Measurements from ENCODE around the gene MYO5A.

Gene MYO5A

DNA sequence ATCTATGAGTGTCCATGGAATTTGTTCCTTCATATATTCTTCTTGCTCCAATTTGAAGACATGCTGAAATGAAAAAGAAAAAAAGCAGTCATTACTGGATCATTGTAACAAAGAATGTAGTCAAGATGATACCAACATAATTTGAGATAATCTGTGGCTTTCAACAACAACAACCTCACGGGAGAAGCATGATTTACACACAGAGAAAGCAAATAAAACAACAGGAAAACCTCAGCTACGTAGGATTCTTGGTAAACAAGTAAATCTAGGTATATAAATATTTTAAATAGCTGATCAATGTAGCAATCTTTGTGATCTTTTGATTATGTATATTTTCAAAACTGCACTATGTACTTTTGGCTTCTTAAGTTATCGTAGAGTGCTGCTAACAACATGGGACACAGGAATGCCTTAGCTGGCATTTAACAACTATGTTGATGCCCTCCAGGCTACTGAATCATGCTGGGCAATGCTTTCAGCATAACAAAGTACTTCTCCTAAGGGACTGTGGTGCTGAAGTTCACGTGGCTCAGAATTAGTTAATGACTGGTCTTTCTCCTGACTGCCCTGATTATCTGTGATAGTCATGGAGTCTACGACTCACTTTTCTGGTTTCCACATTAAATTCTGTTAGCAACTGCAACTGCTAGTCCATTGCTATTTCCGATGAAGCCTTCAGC lies 136.5 kb downstream of the MYO5A start:
- no peak overlapping the region for H3K4me3 ChIP-seq (ENCODE audit: low read depth, low read length, poor library complexity, severe bottlenecking)
- H3K9ac ChIP-seq (ENCODE audit: low read length) = no peak overlapping the region
- no peaks in the 10 kb centered on the region for H3K27me3 ChIP-seq (ENCODE audit: insufficient read depth, low read length)
- H3K9me3 ChIP-seq (ENCODE audit: low read length) = no peaks in the 10 kb centered on the region
- TF ChIP-seq, protein P1, sequence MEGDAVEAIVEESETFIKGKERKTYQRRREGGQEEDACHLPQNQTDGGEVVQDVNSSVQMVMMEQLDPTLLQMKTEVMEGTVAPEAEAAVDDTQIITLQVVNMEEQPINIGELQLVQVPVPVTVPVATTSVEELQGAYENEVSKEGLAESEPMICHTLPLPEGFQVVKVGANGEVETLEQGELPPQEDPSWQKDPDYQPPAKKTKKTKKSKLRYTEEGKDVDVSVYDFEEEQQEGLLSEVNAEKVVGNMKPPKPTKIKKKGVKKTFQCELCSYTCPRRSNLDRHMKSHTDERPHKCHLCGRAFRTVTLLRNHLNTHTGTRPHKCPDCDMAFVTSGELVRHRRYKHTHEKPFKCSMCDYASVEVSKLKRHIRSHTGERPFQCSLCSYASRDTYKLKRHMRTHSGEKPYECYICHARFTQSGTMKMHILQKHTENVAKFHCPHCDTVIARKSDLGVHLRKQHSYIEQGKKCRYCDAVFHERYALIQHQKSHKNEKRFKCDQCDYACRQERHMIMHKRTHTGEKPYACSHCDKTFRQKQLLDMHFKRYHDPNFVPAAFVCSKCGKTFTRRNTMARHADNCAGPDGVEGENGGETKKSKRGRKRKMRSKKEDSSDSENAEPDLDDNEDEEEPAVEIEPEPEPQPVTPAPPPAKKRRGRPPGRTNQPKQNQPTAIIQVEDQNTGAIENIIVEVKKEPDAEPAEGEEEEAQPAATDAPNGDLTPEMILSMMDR (IDR thresholded peaks at IDR 0.05; ENCODE audit: low read length) = no peak
- no peak for TF ChIP-seq EZH2 (IDR thresholded peaks at IDR 0.05; ENCODE audit: borderline replicate concordance, low read length)
- no peak overlapping the region for H2AFZ ChIP-seq (ENCODE audit: low read length)
- H3K27ac ChIP-seq (ENCODE audit: low read depth, low read length, poor library complexity, severe bottlenecking) = no peak overlapping the region
- no peaks in the 10 kb centered on the region for H3K79me2 ChIP-seq (ENCODE audit: insufficient read depth, low read length)
- peaks cover 32% of the 10 kb centered on the region; the same call in 1 of the 2 replicates for H3K36me3 ChIP-seq (ENCODE audit: insufficient read depth, low read length)
- no peak overlapping the region for H3K4me2 ChIP-seq (ENCODE audit: low read length)
- H4K20me1 ChIP-seq (ENCODE audit: insufficient read depth, low read length) = no peaks in the 10 kb centered on the region
- H3K4me1 ChIP-seq (ENCODE audit: insufficient read depth, low read length, severe bottlenecking) = peaks cover 7% of the 10 kb centered on the region
- H3F3A ChIP-seq (ENCODE audit: insufficient read depth, low read length) = no peaks in the 10 kb centered on the region
- H3K9me2 ChIP-seq (ENCODE audit: low read depth, low read length) = no peaks in the 10 kb centered on the region

GRCh38 chr15:52391069-52391468 lies 137.6 kb downstream of the MYO5A start:
- H3K9me3 ChIP-seq (ENCODE audit: low read length) = no peaks in the 10 kb centered on the region

DNA sequence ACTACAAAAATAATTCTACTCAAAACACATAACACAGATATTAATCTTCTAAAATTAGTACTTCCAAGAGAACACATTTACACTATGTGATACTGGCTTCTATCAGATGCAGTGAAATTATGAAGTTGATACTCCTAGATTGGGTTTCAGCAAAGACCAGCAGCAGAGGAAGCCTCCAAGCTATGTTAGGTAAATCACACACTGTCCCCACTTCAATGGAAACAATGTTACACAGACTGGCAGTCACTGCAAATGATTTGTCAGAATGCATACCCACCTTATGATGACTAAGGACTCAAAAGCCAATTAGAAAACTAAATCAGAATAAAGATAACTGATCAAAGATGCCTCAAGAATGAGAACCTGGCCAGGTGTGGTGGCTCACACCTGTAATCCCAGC lies 143.0 kb downstream of the MYO5A start:
- H3K79me2 ChIP-seq (ENCODE audit: insufficient read depth, low read length) = no peaks in the 10 kb centered on the region
- no peak overlapping the region for H3K9ac ChIP-seq (ENCODE audit: low read length)
- H3K36me3 ChIP-seq (ENCODE audit: insufficient read depth, low read length) = peaks cover 38% of the 10 kb centered on the region; the same call in 1 of the 2 replicates
- TF ChIP-seq EZH2 (IDR thresholded peaks at IDR 0.05; ENCODE audit: borderline replicate concordance, low read length) = no peak
- TF ChIP-seq, protein P1 (IDR thresholded peaks at IDR 0.05; ENCODE audit: low read length) = no peak
- no peak overlapping the region for H3K27ac ChIP-seq (ENCODE audit: low read depth, low read length, poor library complexity, severe bottlenecking)
- H2AFZ ChIP-seq (ENCODE audit: low read length) = no peak overlapping the region
- H3K4me1 ChIP-seq (ENCODE audit: insufficient read depth, low read length, severe bottlenecking) = no peaks in the 10 kb centered on the region
- H3K9me2 ChIP-seq (ENCODE audit: low read depth, low read length) = no peaks in the 10 kb centered on the region
- no peak overlapping the region for H3K4me3 ChIP-seq (ENCODE audit: low read depth, low read length, poor library complexity, severe bottlenecking)
- H3K27me3 ChIP-seq (ENCODE audit: insufficient read depth, low read length) = no peaks in the 10 kb centered on the region
- no peaks in the 10 kb centered on the region for H4K20me1 ChIP-seq (ENCODE audit: insufficient read depth, low read length)
- H3K9me3 ChIP-seq (ENCODE audit: low read length) = no peaks in the 10 kb centered on the region
- H3F3A ChIP-seq (ENCODE audit: insufficient read depth, low read length) = no peaks in the 10 kb centered on the region
- no peak overlapping the region for H3K4me2 ChIP-seq (ENCODE audit: low read length)

More at GRCh38 chr15:52391069-52391468, 137.6 kb downstream of the MYO5A start:
- no peaks in the 10 kb centered on the region for H3K9me2 ChIP-seq (ENCODE audit: low read depth, low read length)
- no peak overlapping the region for H3K9ac ChIP-seq (ENCODE audit: low read length)
- no peak overlapping the region for H3K4me3 ChIP-seq (ENCODE audit: low read depth, low read length, poor library complexity, severe bottlenecking)
- H3K79me2 ChIP-seq (ENCODE audit: insufficient read depth, low read length) = no peaks in the 10 kb centered on the region
- no peak overlapping the region for H3K4me2 ChIP-seq (ENCODE audit: low read length)
- peaks cover 7% of the 10 kb centered on the region for H3K4me1 ChIP-seq (ENCODE audit: insufficient read depth, low read length, severe bottlenecking)
- no peak overlapping the region for H3K27ac ChIP-seq (ENCODE audit: low read depth, low read length, poor library complexity, severe bottlenecking)
- TF ChIP-seq, protein P1 (IDR thresholded peaks at IDR 0.05; ENCODE audit: low read length) = no peak
- TF ChIP-seq EZH2 (IDR thresholded peaks at IDR 0.05; ENCODE audit: borderline replicate concordance, low read length) = no peak
- H3K27me3 ChIP-seq (ENCODE audit: insufficient read depth, low read length) = no peaks in the 10 kb centered on the region
- peaks cover 34% of the 10 kb centered on the region; the same call in 1 of the 2 replicates for H3K36me3 ChIP-seq (ENCODE audit: insufficient read depth, low read length)
- no peaks in the 10 kb centered on the region for H3F3A ChIP-seq (ENCODE audit: insufficient read depth, low read length)
- no peak overlapping the region for H2AFZ ChIP-seq (ENCODE audit: low read length)
- no peaks in the 10 kb centered on the region for H4K20me1 ChIP-seq (ENCODE audit: insufficient read depth, low read length)
